SJSA1 (cell line): Measurements from ENCODE around the gene APOL6. TPM values are rescaled to one million over a fixed set of nuclear protein-coding genes. Genes with fewer than 3 reads are reported as not detected.

Source experiments
- DNase-seq, 2 experiments: peaks; one replicate each; pipeline ENCODE4 v3.0.0-alpha.2; 2015 to 2020; ENCODE audit warnings: low spot score in 2 of 2, low read depth in 1 of 2
- H3K27ac ChIP-seq: fragments of 250-450 bp; sonication (Bioruptor Pico); 2 replicates; pipeline ENCODE4 v1.5.1; 2020; ENCODE audit warnings: mild to moderate bottlenecking, moderate library complexity
- H3K27me3 ChIP-seq: fragments of 250-450 bp; sonication (Bioruptor Pico); replicated peaks from 2 replicates; pipeline ENCODE4 v1.5.1; 2020; ENCODE audit warnings: mild to moderate bottlenecking, moderate library complexity
- H3K36me3 ChIP-seq: fragments of 250-450 bp; sonication (Bioruptor Pico); 2 replicates; pipeline ENCODE4 v1.5.1; 2020; ENCODE audit warnings: mild to moderate bottlenecking
- H3K4me1 ChIP-seq: fragments of 250-450 bp; sonication (Bioruptor Pico); replicated peaks from 2 replicates; pipeline ENCODE4 v1.6.1; 2021; ENCODE audit warnings: mild to moderate bottlenecking
- H3K4me3 ChIP-seq: fragments of 250-450 bp; sonication (Bioruptor Pico); 2 replicates; pipeline ENCODE4 v1.5.1; 2020; ENCODE audit warnings: mild to moderate bottlenecking
- H3K9me3 ChIP-seq: fragments of 250-450 bp; sonication (Bioruptor Pico); replicated peaks from 2 replicates; pipeline ENCODE4 v1.5.1; 2020; ENCODE audit warnings: mild to moderate bottlenecking
- total RNA-seq: library from RNA; depleted of rRNA; stranded (reverse); fragments of >200 nt; shearing (Covaris generic); gene quantifications from 2 replicates; pipeline ENCODE4 v1.2.3, GENCODE V29; 2014; rRNA removed

APOL6 gene
- total RNA-seq, 1 experiment from 2014 or later: 22.6 TPM

DNA sequence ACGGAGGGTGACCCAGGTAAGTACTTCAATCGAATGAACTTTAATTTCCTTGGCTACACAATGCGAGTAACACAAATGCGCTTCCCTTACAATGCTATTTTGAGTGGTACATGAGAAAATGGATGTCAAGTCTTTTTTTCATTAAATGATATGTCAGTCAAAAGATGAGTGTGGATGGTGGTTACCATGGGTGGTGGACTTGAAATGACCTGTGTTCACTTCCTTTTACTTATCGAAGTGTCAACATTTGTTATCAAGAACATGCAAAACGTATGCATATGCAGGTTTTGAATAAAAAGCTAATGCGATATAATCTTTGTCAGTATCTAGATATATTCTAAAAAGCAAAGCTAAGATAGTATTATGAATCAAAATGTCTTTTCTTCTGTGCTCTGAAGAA, 60.7 kb downstream of the APOL6 start:
- Histone ChIP-seq H3K27ac (no peak overlapping the region), H3K27me3 (no peaks in the 10 kb centered on the region), H3K4me3 (no peak overlapping the region), H3K9me3 (peaks cover 5% of the 10 kb centered on the region; the same call in 1 of the 2 replicates), H3K4me1 (peaks cover 13% of the 10 kb centered on the region), H3K36me3 (no peaks in the 10 kb centered on the region)
- no peak for DNase-seq

DNA sequence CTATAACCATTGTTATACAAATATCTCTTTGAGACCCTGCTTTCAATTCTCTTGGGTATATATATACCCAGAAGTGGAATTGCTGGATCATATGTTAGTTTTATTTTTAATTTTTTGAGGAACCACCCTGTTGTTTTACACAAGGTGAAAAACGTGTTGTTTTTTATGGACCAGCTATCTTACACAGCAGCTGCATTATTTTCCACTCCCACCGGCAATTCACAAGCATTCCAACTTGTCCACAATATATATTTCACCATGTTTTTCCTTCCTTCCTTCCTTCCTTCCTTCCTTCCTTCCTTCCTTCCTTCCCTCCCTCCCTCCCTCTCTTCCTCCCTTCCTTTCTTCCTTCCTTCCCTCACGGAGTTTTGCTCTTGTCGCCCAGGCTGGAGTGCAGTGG, 63.1 kb downstream of the APOL6 start:
- Histone ChIP-seq H3K27me3 (no peaks in the 10 kb centered on the region), H3K36me3 (no peaks in the 10 kb centered on the region), H3K4me3 (no peak overlapping the region), H3K27ac (no peak overlapping the region), H3K4me1 (peaks cover 3% of the 10 kb centered on the region; the same call in 1 of the 2 replicates), H3K9me3 (peaks cover 5% of the 10 kb centered on the region; the same call in 1 of the 2 replicates)
- DNase-seq: no peak

- H3K4me1 ChIP-seq: peaks cover 3% of the 10 kb centered on the region; the same call in 1 of the 2 replicates
- no peak overlapping the region for H3K4me3 ChIP-seq
- no peaks in the 10 kb centered on the region for H3K36me3 ChIP-seq
- no peak overlapping the region for H3K27ac ChIP-seq
- H3K27me3 ChIP-seq: no peaks in the 10 kb centered on the region
- H3K9me3 ChIP-seq: peaks cover 5% of the 10 kb centered on the region; the same call in 1 of the 2 replicates
- no peak for DNase-seq
These were observed 64.4 kb downstream of the APOL6 start for GRCh38 chr22:35712672-35713071.

- DNase-seq: no peak
- H3K27ac ChIP-seq: no peak within 1 kb of the TSS
- no peak within 1 kb of the TSS for H3K4me3 ChIP-seq
- no peaks in the 10 kb centered on the region for H3K27me3 ChIP-seq
- H3K9me3 ChIP-seq: peaks cover 4% of the 10 kb centered on the region; the same call in 1 of the 2 replicates
- peaks cover 3% of the 10 kb centered on the region; the same call in 1 of the 2 replicates for H3K4me1 ChIP-seq
- no peaks in the 10 kb centered on the region for H3K36me3 ChIP-seq
These were observed 69.3 kb downstream of the APOL6 start, which contains the start of gene APOL5 for GRCh38 chr22:35717572-35717971. TSS of gene APOL5 (plus strand) at chr22:35717872. CDS start at chr22:35717872, 0 bp downstream.

Other genes starting within 250 kb of the APOL6 start
- 149 and 181 TPM in 2 replicates for gene MCM5, start 248.3 kb upstream of the APOL6 start, total RNA-seq
- gene RASD2, start 107.6 kb upstream of the APOL6 start, total RNA-seq: not detected in 2 replicates
- not detected in 2 replicates for gene MB, start 31.1 kb upstream of the APOL6 start, total RNA-seq
- gene APOL5, start 69.4 kb downstream of the APOL6 start, total RNA-seq: not detected in 2 replicates